Tibial artery (tissue), 4 donors: Measurements from ENCODE around the gene AOAH.

ENCODE experiments used
- DNase-seq, 2 donors: peaks; one replicate each; pipeline ENCODE4 v3.0.0-alpha.2; 2019
- H3K27ac ChIP-seq, 2 donors: fragments of 200-600 bp; sonication (generic) in 1 of 2; 1 replicate in 1 of 2; 2 replicates in 1 of 2; pipeline ENCODE4 v1.5.1; 2018 to 2019; ENCODE audit warnings: mild to moderate bottlenecking in 1 of 2
- H3K27me3 ChIP-seq, 2 donors: fragments of 200-600 bp; sonication (generic) in 1 of 2; one replicate each; pipeline versions ENCODE4 v1.5.1 to v1.6.0; 2016 to 2019
- H3K36me3 ChIP-seq, 3 donors: fragments of 200-600 bp; sonication (generic) in 2 of 3; one replicate each; pipeline ENCODE4 v1.5.1; 2016 to 2019; ENCODE audit warnings: mild to moderate bottlenecking in 2 of 3
- H3K4me1 ChIP-seq, 4 donors: fragments of 200-600 bp; sonication (generic) in 2 of 4; 1 replicate in 3 of 4; 2 replicates in 1 of 4; pipeline ENCODE4 v1.5.1; 2016 to 2019
- H3K4me3 ChIP-seq, 2 donors: fragments of 200-600 bp; sonication (generic) in 1 of 2; 1 replicate in 1 of 2; 2 replicates in 1 of 2; pipeline ENCODE4 v1.5.1; 2018 to 2019; ENCODE audit warnings: mild to moderate bottlenecking in 2 of 2
- H3K9me3 ChIP-seq, 3 donors: fragments of 200-600 bp; sonication (generic) in 1 of 3; one replicate each; pipeline ENCODE4 v1.5.1; 2016 to 2019
- CTCF ChIP-seq, 2 experiments: fragments of 200-600 bp in 1 of 2; fragments of 450-650 bp in 1 of 2; IDR thresholded peaks; one replicate each; pipeline ENCODE4 v1.5.1; 2017 to 2019; ENCODE audit warnings: antibody characterized with exemption in 2 of 2, mild to moderate bottlenecking in 1 of 2, moderate library complexity in 1 of 2
- intact Hi-C: fragments of 100-400 bp; cut with DNase I; formaldehyde crosslinking; loops from one replicate; pipeline ENCODE4 v1.15.0; 2023; ENCODE audit warnings: low total_unique reads

AOAH gene

GRCh38 chr7:36527549-36527913 is 196.8 kb downstream of the AOAH start:
- no peak for DNase-seq
- H3K4me3 ChIP-seq: no peak overlapping the region
- no peaks in the 10 kb centered on the region for H3K27me3 ChIP-seq
- no peaks in the 10 kb centered on the region for H3K9me3 ChIP-seq
- intact Hi-C loops: no loop called here
- no peaks in the 10 kb centered on the region for H3K36me3 ChIP-seq
- TF ChIP-seq CTCF (IDR thresholded peaks at IDR 0.05): no peak
- no peaks in the 10 kb centered on the region for H3K4me1 ChIP-seq
- H3K27ac ChIP-seq: no peak overlapping the region

- no peak for TF ChIP-seq CTCF (IDR thresholded peaks at IDR 0.05)
- no peak overlapping the region for H3K27ac ChIP-seq
- no peaks in the 10 kb centered on the region for H3K9me3 ChIP-seq
- H3K4me1 ChIP-seq: no peaks in the 10 kb centered on the region
- intact Hi-C loops: no loop called here
- DNase-seq: no peak
- no peaks in the 10 kb centered on the region for H3K36me3 ChIP-seq
- no peaks in the 10 kb centered on the region for H3K27me3 ChIP-seq
- no peak overlapping the region for H3K4me3 ChIP-seq
These were observed 197.3 kb downstream of the AOAH start for GRCh38 chr7:36526863-36527548.

DNA sequence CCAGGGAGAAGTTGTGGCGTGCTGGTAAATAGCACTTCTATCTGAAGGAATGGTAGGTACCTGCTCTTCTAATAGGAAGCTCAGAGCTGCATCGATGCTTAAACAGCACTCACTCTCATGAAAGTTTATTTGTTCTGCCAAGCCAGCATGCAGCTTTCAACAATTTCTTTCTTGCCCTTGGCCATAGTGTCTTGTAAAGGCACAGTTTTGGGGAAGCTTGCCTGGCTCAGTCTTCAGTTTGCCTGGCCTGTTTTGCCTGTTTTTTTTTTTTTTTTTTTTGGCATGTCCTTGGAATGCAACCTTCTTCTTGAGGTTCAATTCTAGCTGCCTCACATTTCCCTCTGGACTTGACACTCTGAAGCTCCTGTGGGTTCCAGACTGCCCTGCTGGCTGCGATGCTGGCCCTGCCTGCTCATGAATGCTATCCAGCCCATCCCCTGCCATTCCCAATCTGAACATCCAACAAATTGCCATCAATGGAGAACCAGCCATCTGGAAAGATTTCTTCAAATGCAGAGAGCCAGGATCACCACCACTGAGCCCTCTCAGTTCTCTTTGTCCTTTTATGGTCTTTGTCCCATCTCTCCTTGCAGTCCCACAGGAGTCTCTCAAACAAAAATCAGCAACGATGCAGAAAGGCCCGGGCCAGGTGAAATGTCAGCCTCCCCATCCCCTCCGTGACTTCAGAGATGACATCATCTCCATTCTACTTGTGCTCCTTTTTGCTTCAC is 200.8 kb downstream of the AOAH start:
- H3K27me3 ChIP-seq: no peaks in the 10 kb centered on the region
- no peaks in the 10 kb centered on the region for H3K36me3 ChIP-seq
- no peak for DNase-seq
- TF ChIP-seq CTCF (IDR thresholded peaks at IDR 0.05): no peak
- no peak overlapping the region for H3K27ac ChIP-seq
- no peak overlapping the region for H3K4me3 ChIP-seq
- intact Hi-C loops: no loop called here
- no peaks in the 10 kb centered on the region for H3K4me1 ChIP-seq
- no peaks in the 10 kb centered on the region for H3K9me3 ChIP-seq

DNA sequence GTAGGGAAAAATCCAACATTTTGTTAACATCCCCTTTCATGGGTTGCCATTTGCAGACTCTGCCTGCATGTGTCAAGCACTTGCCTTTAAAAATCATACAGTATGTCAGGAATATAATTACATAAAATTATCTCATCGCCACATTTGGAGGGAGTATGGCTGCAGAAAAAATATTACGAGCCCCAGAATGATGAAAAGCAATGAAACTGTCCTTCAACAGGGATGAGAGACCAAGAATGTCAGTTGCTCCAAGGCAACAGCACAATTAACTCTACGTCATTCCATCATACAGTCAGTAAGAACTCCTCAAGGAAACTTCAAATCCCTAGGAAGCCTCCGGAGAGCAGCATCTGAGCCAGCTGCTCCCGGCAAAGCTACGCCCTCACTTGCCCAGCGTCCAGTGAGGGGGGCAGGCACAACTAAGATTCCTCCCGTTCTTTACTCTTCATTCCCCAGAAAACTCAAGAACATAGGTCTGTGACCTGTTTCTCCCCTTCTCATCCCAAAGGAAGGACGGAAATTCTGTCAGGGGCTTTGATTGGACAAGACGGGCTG is 201.8 kb downstream of the AOAH start:
- no peaks in the 10 kb centered on the region for H3K36me3 ChIP-seq
- no peaks in the 10 kb centered on the region for H3K4me1 ChIP-seq
- no peak for TF ChIP-seq CTCF (IDR thresholded peaks at IDR 0.05)
- no peaks in the 10 kb centered on the region for H3K27me3 ChIP-seq
- H3K9me3 ChIP-seq: no peaks in the 10 kb centered on the region
- no peak for DNase-seq
- no peak overlapping the region for H3K4me3 ChIP-seq
- no peak overlapping the region for H3K27ac ChIP-seq
- intact Hi-C loops: no loop called here

DNA sequence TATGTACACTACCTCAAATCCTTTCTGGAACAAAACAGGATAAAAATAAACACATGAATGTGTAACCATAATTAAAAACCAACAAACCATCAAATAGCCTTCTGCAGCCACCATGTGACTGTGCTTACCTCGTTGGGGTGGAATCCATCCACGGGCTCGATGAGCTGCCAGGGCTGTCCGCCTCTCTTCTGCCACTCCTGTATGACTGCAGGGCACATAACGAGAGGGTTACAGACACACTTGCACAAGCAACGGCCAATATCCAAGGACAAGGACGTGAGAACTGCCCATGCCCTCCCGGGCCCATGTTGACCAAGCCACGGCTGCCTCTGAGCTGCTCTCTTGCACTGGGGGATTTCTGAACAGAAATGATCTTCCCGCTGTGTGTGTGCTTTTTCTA is 202.4 kb downstream of the AOAH start:
- intact Hi-C loops: no loop called here
- no peaks in the 10 kb centered on the region for H3K36me3 ChIP-seq
- no peak for TF ChIP-seq CTCF (IDR thresholded peaks at IDR 0.05)
- H3K4me1 ChIP-seq: no peaks in the 10 kb centered on the region
- no peak overlapping the region for H3K27ac ChIP-seq
- no peak for DNase-seq
- no peak overlapping the region for H3K4me3 ChIP-seq
- H3K9me3 ChIP-seq: no peaks in the 10 kb centered on the region
- no peaks in the 10 kb centered on the region for H3K27me3 ChIP-seq
